GM13977 (cell line): ENCODE results near the gene AP4M1.

ENCODE experiments used
- DNase-seq: peaks from one replicate; pipeline ENCODE4 v3.0.0; 2012; ENCODE audit warnings: low spot score
- in situ Hi-C: fragments of 300-500 bp; cut with MboI; formaldehyde crosslinking; loops from one replicate; pipeline ENCODE4 v1.12.0; 2022; ENCODE audit warnings: low sequenced_read_pairs, low pct_unique_long_range_greater_than_20kb, mixed read lengths, inconsistent platforms; ENCODE audit not compliant: unreplicated experiment
- TF ChIP-seq, protein P1 (sequence below): IDR thresholded peaks from 2 replicates; pipeline ENCODE4 v1.5.1; 2012; ENCODE audit warnings: mild to moderate bottlenecking, control low read depth; ENCODE audit not compliant: insufficient read depth; ENCODE audit errors: extremely low read depth, missing control alignments

AP4M1 gene

DNA sequence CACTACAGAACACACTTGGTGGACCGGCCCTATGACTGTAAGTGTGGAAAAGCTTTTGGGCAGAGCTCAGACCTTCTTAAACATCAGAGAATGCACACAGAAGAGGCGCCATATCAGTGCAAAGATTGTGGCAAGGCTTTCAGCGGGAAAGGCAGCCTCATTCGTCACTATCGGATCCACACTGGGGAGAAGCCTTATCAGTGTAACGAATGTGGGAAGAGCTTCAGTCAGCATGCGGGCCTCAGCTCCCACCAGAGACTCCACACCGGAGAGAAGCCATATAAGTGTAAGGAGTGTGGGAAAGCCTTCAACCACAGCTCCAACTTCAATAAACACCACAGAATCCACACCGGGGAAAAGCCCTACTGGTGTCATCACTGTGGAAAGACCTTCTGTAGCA is 37.3 kb upstream of the AP4M1 start:
- DNase-seq = no peak
- TF ChIP-seq, protein P1, sequence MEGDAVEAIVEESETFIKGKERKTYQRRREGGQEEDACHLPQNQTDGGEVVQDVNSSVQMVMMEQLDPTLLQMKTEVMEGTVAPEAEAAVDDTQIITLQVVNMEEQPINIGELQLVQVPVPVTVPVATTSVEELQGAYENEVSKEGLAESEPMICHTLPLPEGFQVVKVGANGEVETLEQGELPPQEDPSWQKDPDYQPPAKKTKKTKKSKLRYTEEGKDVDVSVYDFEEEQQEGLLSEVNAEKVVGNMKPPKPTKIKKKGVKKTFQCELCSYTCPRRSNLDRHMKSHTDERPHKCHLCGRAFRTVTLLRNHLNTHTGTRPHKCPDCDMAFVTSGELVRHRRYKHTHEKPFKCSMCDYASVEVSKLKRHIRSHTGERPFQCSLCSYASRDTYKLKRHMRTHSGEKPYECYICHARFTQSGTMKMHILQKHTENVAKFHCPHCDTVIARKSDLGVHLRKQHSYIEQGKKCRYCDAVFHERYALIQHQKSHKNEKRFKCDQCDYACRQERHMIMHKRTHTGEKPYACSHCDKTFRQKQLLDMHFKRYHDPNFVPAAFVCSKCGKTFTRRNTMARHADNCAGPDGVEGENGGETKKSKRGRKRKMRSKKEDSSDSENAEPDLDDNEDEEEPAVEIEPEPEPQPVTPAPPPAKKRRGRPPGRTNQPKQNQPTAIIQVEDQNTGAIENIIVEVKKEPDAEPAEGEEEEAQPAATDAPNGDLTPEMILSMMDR = no peak
- in situ Hi-C loops = no loop called here

DNA sequence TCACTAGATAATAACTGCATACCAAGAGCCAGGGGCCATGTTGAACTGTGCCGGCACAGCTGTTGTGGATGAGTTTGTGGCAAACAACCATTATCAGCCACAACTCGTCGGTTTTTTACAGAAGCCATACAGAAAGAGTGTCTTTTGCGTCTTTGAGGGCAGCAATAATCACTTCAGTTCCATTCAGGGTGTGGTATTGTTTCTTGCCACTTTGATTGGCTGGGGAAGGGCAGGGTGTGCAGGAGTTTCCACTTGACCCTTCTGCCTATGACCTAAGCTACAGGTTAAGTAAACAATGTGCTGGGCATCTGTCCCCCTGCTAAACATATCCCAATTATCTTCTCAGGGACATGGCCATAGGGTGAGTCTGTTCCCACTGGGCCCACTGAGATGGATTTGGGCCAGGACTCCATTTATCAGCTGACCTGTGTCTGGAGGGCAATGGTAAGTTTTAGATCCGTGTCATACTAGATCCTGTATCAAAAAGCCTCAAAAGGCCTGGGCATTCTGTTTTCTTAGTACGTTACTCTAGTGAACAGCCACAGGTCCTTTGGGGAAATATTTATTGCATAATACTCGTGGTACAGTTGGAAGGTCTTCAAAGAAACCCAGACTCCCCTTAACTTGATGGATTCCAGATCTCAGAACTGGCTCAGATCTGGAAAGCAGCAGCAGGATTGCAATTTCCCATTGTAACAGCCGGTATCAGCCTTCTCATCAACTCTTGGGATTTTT is 35.8 kb upstream of the AP4M1 start:
- no peak for DNase-seq

DNA sequence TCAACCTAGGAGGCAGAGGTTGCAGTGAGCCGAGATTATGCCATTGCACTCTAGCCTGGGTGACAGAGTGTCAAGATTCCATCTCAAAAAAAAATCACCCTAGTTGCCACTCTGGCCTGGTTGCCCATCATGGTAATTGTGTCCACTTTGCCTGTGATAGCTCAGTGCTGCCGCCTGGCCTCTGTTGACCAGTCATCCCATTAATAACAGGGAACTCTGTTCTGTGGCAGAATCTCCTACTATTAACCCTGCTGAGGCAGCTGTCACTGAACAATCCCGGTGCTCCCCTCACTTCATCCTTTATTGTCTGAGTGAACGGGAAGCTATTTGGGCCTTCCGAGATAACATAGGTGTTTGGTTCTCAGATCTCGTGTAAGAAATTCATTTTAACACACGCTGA is 34.5 kb upstream of the AP4M1 start:
- DNase-seq = no peak
- in situ Hi-C loops = no loop called here
- TF ChIP-seq, protein P1 = no peak

More for the DNA sequence above, 35.8 kb upstream of the AP4M1 start:
- in situ Hi-C loops = no loop called here
- TF ChIP-seq, protein P1 = no peak

DNA sequence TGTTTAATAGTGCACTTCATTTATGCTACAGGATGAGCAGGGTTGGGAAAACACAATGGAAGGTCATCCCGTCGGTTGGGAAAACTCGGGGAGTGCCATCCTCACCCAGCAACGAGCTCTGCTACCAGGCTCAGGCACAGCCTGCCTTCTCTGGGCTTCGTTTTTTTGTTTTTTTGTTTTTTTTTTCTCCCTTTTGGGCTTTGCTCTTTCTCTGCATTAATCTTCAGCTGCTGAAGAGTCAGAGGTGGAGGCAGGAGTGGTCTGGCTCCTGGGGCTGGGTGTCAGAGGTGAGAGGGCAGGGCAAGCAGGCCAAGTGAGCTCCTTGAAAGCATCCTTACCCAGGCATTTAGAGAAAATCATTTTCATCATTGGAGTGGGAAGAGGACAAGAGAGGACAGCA is 31.5 kb upstream of the AP4M1 start:
- TF ChIP-seq, protein P1 = no peak

DNA sequence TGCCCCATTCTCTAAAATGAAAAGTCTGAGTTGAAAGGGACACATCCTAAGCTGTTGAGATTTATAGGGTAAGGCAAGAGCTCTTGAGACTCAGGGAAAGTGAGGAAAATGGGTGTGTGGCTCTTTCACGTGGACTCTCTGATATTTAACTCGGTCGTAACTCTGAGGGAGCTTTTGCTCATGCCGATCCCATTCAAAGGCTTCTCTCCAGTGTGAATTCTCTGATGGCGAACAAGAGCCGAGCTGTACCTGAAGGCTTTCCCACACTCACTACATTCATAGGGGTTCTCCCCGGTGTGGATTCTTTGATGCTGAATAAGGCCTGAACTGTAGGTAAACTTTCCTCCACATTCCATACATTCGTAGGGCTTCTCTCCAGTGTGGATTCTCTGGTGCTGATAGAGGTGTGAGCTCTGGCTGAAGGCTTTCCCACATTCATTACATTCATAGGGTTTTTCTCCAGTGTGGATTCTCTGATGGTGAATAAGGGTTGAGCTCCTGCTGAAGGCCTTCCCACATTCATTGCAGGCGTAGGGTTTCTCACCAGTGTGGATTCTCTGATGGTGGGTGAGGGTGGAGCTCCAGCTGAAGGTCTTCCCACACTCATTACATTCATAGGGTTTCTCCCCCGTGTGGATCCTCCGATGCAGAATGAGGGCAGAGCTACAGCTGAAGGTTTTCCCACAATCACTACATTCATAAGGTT is 30.3 kb upstream of the AP4M1 start:
- in situ Hi-C loops = loop anchor here (10.0 kb wide), 1 partner anchor 76 kb away; no protein-coding TSS in a partner anchor
- TF ChIP-seq, protein P1 = no peak
- no peak for DNase-seq

More for the DNA sequence above, 31.5 kb upstream of the AP4M1 start:
- in situ Hi-C loops = loop anchor here (10.0 kb wide), 1 partner anchor 75 kb away; no protein-coding TSS in a partner anchor
- no peak for DNase-seq

DNA sequence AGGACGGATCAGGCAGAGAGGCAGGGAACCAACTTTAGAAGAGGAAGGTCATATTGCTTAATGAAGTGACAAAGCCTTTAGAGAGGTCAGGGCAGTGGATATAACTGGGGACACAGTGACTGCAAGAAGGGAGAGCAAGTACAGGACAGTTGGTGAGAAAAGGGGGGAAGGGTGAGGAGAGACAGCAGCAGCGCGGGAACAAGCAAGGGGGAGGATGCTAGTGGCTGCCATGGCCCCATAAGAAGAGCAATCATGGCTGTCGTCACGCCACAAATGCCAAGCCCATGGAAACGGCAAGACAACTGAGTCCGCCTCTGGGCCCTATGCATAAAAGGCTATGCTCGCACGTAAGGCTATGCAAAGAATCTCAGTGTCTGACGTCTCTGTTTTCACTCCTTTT is 29.0 kb upstream of the AP4M1 start:
- in situ Hi-C loops = loop anchor here (10.0 kb wide), 1 partner anchor 78 kb away; no protein-coding TSS in a partner anchor
- TF ChIP-seq, protein P1 = no peak
- no peak for DNase-seq
